ENCODE measurements around the gene GALM. TPM values are rescaled to one million over a fixed set of nuclear protein-coding genes. Genes with fewer than 3 reads are reported as not detected.

GALM gene
- polyA plus RNA-seq, 1 donor (not counting 4 experiments of a cell fraction or from before 2014, with no cell fraction given) = 1.2 TPM

DNA sequence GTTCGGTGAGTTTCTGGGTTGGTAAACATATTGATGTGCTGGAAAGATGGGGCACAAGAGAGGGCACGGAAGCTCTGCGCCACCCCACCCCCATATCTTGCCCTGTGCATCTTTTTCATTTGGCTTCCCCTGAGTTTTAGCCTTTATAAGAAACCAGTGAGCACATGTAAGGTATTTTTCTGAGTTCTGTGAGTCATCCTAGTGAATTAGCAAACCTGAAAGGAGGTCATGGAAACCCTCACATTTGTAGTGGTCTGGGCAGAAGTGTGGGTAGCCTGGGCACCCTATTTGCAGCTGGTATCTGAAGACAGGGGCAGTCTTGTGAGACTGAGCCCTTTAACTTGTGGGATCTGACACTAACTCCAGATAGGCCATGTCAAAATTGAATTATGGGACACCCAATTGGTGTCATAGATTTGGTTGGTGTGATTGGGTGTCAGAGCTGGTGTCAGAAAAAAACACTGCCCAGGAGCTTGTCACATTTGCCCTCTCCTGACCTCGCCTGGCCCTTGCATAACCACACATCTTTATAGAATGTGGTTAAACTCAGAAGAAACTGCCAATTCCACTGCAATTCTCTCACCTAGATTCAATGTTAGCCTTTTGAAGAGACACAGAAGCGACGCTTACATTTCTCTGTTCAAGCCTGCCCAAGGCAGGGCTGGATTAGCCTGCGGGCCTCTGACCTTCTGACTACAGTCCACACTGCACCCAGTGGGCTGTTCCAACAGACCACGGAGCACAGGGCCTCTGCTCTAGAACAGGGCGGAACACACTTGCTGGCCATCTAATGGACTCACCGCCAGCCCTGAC lies 12.0 kb upstream of the GALM start:
- no peaks in the 10 kb centered on the region for H3K36me3 ChIP-seq (ENCODE audit: control insufficient read depth in 2 of 2, extremely low read depth in 1 of 2, insufficient read depth in 2 of 2, low read length in 2 of 2)
- H3K4me3 ChIP-seq (ENCODE audit: control insufficient read depth in 2 of 3, extremely low read depth in 1 of 3, insufficient read depth in 2 of 3, low read depth in 1 of 3, low read length in 3 of 3) = no peak overlapping the region
- no peaks in the 10 kb centered on the region for H3K79me2 ChIP-seq (ENCODE audit: control insufficient read depth, insufficient read depth, low read length)
- DNase-seq (ENCODE audit: low read depth, low spot score) = no peak
- H3K4me2 ChIP-seq (ENCODE audit: control insufficient read depth, extremely low read depth, insufficient read depth, low read depth, low read length) = no peak overlapping the region
- FAIRE-seq = no peak
- H3K27me3 ChIP-seq (ENCODE audit: control insufficient read depth, extremely low read depth, insufficient read depth, low read length) = no peaks in the 10 kb centered on the region
- H2AFZ ChIP-seq (ENCODE audit: control insufficient read depth, low read length) = no peak overlapping the region
- no peak overlapping the region for H3K9ac ChIP-seq (ENCODE audit: control insufficient read depth, extremely low read depth, insufficient read depth, low read length)
- dilution Hi-C loops (cut with MboI; ENCODE audit: extremely low pct_ligation_motif_present, low sequenced_read_pairs) = no loop called here
- H4K20me1 ChIP-seq (ENCODE audit: control insufficient read depth, extremely low read depth, insufficient read depth, low read length) = no peaks in the 10 kb centered on the region
- TF ChIP-seq CTCF (optimal IDR thresholded peaks at IDR 0.05 in 1 of 3, IDR thresholded peaks at IDR 0.05 in 1 of 3, conservative IDR thresholded peaks at IDR 0.05 in 1 of 3; ENCODE audit: extremely low read depth in 1 of 3, insufficient read depth in 2 of 3, low read length in 3 of 3) (no peak), EZH2 (IDR thresholded peaks at IDR 0.05; ENCODE audit: low read length) (no peak)
- no peaks in the 10 kb centered on the region for H3K9me3 ChIP-seq (ENCODE audit: control insufficient read depth, low read depth, low read length)
- no peaks in the 10 kb centered on the region for H3K9me1 ChIP-seq (ENCODE audit: control insufficient read depth, extremely low read depth, insufficient read depth, low read length)
- H3K27ac ChIP-seq (ENCODE audit: control insufficient read depth, insufficient read depth, low read length) = no peak overlapping the region
- peaks cover 5% of the 10 kb centered on the region for H3K4me1 ChIP-seq (ENCODE audit: control insufficient read depth, extremely low read depth, insufficient read depth, low read length)

GRCh38 chr2:38654528-38655381 lies 11.2 kb upstream of the GALM start:
- Histone ChIP-seq H3K9me3 (ENCODE audit: control insufficient read depth, low read depth, low read length) (no peaks in the 10 kb centered on the region), H3K4me3 (ENCODE audit: control insufficient read depth in 2 of 3, extremely low read depth in 1 of 3, insufficient read depth in 2 of 3, low read depth in 1 of 3, low read length in 3 of 3) (no peak overlapping the region), H3K9ac (ENCODE audit: control insufficient read depth, extremely low read depth, insufficient read depth, low read length) (no peak overlapping the region), H3K9me1 (ENCODE audit: control insufficient read depth, extremely low read depth, insufficient read depth, low read length) (no peaks in the 10 kb centered on the region), H3K36me3 (ENCODE audit: control insufficient read depth in 2 of 2, extremely low read depth in 1 of 2, insufficient read depth in 2 of 2, low read length in 2 of 2) (no peaks in the 10 kb centered on the region), H2AFZ (ENCODE audit: control insufficient read depth, low read length) (no peak overlapping the region), H3K27me3 (ENCODE audit: control insufficient read depth, extremely low read depth, insufficient read depth, low read length) (no peaks in the 10 kb centered on the region), H4K20me1 (ENCODE audit: control insufficient read depth, extremely low read depth, insufficient read depth, low read length) (no peaks in the 10 kb centered on the region), H3K4me2 (ENCODE audit: control insufficient read depth, extremely low read depth, insufficient read depth, low read depth, low read length) (no peak overlapping the region), H3K79me2 (ENCODE audit: control insufficient read depth, insufficient read depth, low read length) (no peaks in the 10 kb centered on the region), H3K27ac (ENCODE audit: control insufficient read depth, insufficient read depth, low read length) (no peak overlapping the region), H3K4me1 (ENCODE audit: control insufficient read depth, extremely low read depth, insufficient read depth, low read length) (peaks cover 5% of the 10 kb centered on the region)
- TF ChIP-seq EZH2 (IDR thresholded peaks at IDR 0.05; ENCODE audit: low read length) (no peak), CTCF (optimal IDR thresholded peaks at IDR 0.05 in 1 of 3, IDR thresholded peaks at IDR 0.05 in 1 of 3, conservative IDR thresholded peaks at IDR 0.05 in 1 of 3; ENCODE audit: extremely low read depth in 1 of 3, insufficient read depth in 2 of 3, low read length in 3 of 3) (no peak)
- dilution Hi-C loops (cut with MboI; ENCODE audit: extremely low pct_ligation_motif_present, low sequenced_read_pairs) = no loop called here
- DNase-seq (ENCODE audit: low read depth, low spot score) (no peak), FAIRE-seq (no peak)
